Neuronal stem cell (in vitro differentiated cells): ENCODE results near the gene OR10A6.

Experiments
- DNase-seq: peaks from one replicate; pipeline ENCODE4 v3.0.0-alpha.2; 2013; ENCODE audit warnings: low spot score
- H2AFZ ChIP-seq: one replicate; pipeline ENCODE4 v1.6.1; 2013; ENCODE audit warnings: mild to moderate bottlenecking, low read length, inconsistent platforms
- H2AK5ac ChIP-seq: 2 replicates; pipeline ENCODE4 v1.6.1; 2013; ENCODE audit warnings: low read depth, mild to moderate bottlenecking, inconsistent platforms, low read length, moderate library complexity, mixed read lengths
- H2BK120ac ChIP-seq: 2 replicates; pipeline ENCODE4 v1.6.1; 2013; ENCODE audit warnings: low read depth, mild to moderate bottlenecking, inconsistent platforms, low read length, moderate library complexity, mixed read lengths
- H2BK12ac ChIP-seq: one replicate; pipeline ENCODE4 v1.6.1; 2013; ENCODE audit warnings: low read length, inconsistent platforms
- H2BK15ac ChIP-seq: 2 replicates; pipeline ENCODE4 v1.6.1; 2013; ENCODE audit warnings: mild to moderate bottlenecking, low read length, inconsistent platforms, mixed read lengths
- H2BK5ac ChIP-seq: one replicate; pipeline ENCODE4 v1.6.1; 2013; ENCODE audit warnings: inconsistent platforms, mild to moderate bottlenecking, low read length, moderate library complexity
- H3K14ac ChIP-seq: one replicate; pipeline ENCODE4 v1.6.1; 2013; ENCODE audit warnings: low read length, inconsistent platforms
- H3K18ac ChIP-seq: 2 replicates; pipeline ENCODE4 v1.6.1; 2013; ENCODE audit warnings: low read length, inconsistent platforms
- H3K23ac ChIP-seq: 2 replicates; pipeline ENCODE4 v1.6.1; 2013; ENCODE audit warnings: low read depth, mild to moderate bottlenecking, mixed read lengths, low read length, inconsistent platforms; ENCODE audit not compliant: poor library complexity
- H3K27ac ChIP-seq: replicated peaks from 3 replicates; pipeline ENCODE4 v1.5.1; 2013; ENCODE audit warnings: low read length, inconsistent platforms
- H3K27me3 ChIP-seq, 3 experiments: 2 replicates each; pipeline ENCODE4 v1.6.1; 2013; ENCODE audit warnings: low read length in 3 of 3, mild to moderate bottlenecking in 2 of 3, inconsistent platforms in 1 of 3, low read depth in 1 of 3, mixed read lengths in 1 of 3, moderate library complexity in 1 of 3; ENCODE audit not compliant: control insufficient read depth in 3 of 3, insufficient read depth in 3 of 3
- H3K36me3 ChIP-seq, 2 donors: replicated peaks in 1 of 2; 2 replicates each; pipeline ENCODE4 v1.6.1; 2013; ENCODE audit warnings: low read length in 2 of 2; ENCODE audit not compliant: control insufficient read depth in 2 of 2, insufficient read depth in 2 of 2
- H3K4ac ChIP-seq: 2 replicates; pipeline ENCODE4 v1.6.1; 2013; ENCODE audit warnings: inconsistent platforms, mild to moderate bottlenecking, low read length, moderate library complexity
- H3K4me1 ChIP-seq, 2 donors: 1 replicate in 1 of 2; 2 replicates in 1 of 2; pipeline ENCODE4 v1.6.1; 2013; ENCODE audit warnings: low read length in 2 of 2, low read depth in 1 of 2; ENCODE audit not compliant: control insufficient read depth in 2 of 2, insufficient read depth in 1 of 2
- H3K4me2 ChIP-seq: one replicate; pipeline ENCODE4 v1.6.1; 2013; ENCODE audit warnings: mild to moderate bottlenecking, low read length, inconsistent platforms; ENCODE audit not compliant: insufficient read depth, poor library complexity, severe bottlenecking
- H3K4me3 ChIP-seq, 2 donors: 2 replicates each; pipeline ENCODE4 v1.5.1; 2013; ENCODE audit warnings: low read length in 2 of 2, mild to moderate bottlenecking in 2 of 2, inconsistent platforms in 1 of 2, moderate library complexity in 1 of 2
- H3K79me1 ChIP-seq: one replicate; pipeline ENCODE4 v1.6.1; 2013; ENCODE audit warnings: low read depth, mild to moderate bottlenecking, inconsistent platforms, low read length, moderate library complexity
- H3K9ac ChIP-seq: one replicate; pipeline ENCODE4 v1.6.1; 2013; ENCODE audit warnings: mild to moderate bottlenecking, low read depth, low read length, inconsistent platforms; ENCODE audit not compliant: poor library complexity
- H3K9me3 ChIP-seq, 2 donors: replicated peaks in 1 of 2; 2 replicates each; pipeline versions ENCODE3 to v1.6.1; 2013; ENCODE audit warnings: low read length in 2 of 2, mild to moderate bottlenecking in 2 of 2, inconsistent platforms in 1 of 2, low read depth in 1 of 2, mixed read lengths in 1 of 2, moderate library complexity in 1 of 2; ENCODE audit not compliant: control insufficient read depth in 2 of 2, insufficient read depth in 1 of 2
- H4K8ac ChIP-seq: one replicate; pipeline ENCODE4 v1.6.1; 2013; ENCODE audit warnings: low read depth, mild to moderate bottlenecking, inconsistent platforms, low read length, moderate library complexity
- H4K91ac ChIP-seq: one replicate; pipeline ENCODE4 v1.6.1; 2013; ENCODE audit warnings: low read length, low read depth, mild to moderate bottlenecking, inconsistent platforms; ENCODE audit not compliant: poor library complexity
- WGBS, 2 donors: extraction: QIAGEN DNeasy Blood & Tissue Kit; methylation state at CpG; one replicate each; pipeline ENCODE4 v1.1.7; 2013; ENCODE audit warnings: missing lambda C conversion rate in 2 of 2, mixed read lengths in 1 of 2; ENCODE audit not compliant: insufficient read length in 2 of 2, insufficient replicate concordance in 1 of 2; ENCODE audit errors: extremely low coverage in 2 of 2; 5-methylcytosine and 5-hydroxymethylcytosine counted together

The OR10A6 gene

GRCh38 chr11:7904917-7905316, 26.2 kb downstream of the OR10A6 start:
- Histone ChIP-seq H2BK15ac (no peak overlapping the region), H2BK120ac (no peak overlapping the region), H3K14ac (no peak overlapping the region), H3K36me3 (no peaks in the 10 kb centered on the region), H3K4me2 (no peak overlapping the region), H3K23ac (no peak overlapping the region), H2BK5ac (no peak overlapping the region), H3K27me3 (no peaks in the 10 kb centered on the region), H3K27ac (no peak overlapping the region), H3K4me3 (no peak overlapping the region), H3K4ac (no peak overlapping the region), H2BK12ac (no peak overlapping the region), H4K8ac (no peak overlapping the region), H2AK5ac (no peak overlapping the region), H3K79me1 (no peaks in the 10 kb centered on the region), H3K9ac (no peak overlapping the region), H3K18ac (no peak overlapping the region), H2AFZ (peak overlapping the region; percentile 79), H3K4me1 (peaks cover 11 to 19% of the 10 kb centered on the region in 2 donors), H4K91ac (no peak overlapping the region), H3K9me3 (no peaks in the 10 kb centered on the region)
- DNase-seq = no peak
- WGBS, 2 donors = no CpG with 5 or more reads among the region's 3 CpGs

- no CpG with 5 or more reads among the region's 2 CpGs for WGBS, 2 donors
- H3K27ac ChIP-seq = no peak overlapping the region
These were observed 27.1 kb downstream of the OR10A6 start for GRCh38 chr11:7903940-7904339.

GRCh38 chr11:7901319-7901854, 29.7 kb downstream of the OR10A6 start:
- no peaks in the 10 kb centered on the region for H3K27me3 ChIP-seq
- no peak overlapping the region for H3K27ac ChIP-seq
- H3K14ac ChIP-seq = no peak overlapping the region
- DNase-seq = no peak
- H2BK5ac ChIP-seq = no peak overlapping the region
- peaks cover 0 to 9% of the 10 kb centered on the region in 2 donors for H3K9me3 ChIP-seq
- no peaks in the 10 kb centered on the region for H3K79me1 ChIP-seq
- no peak overlapping the region for H4K91ac ChIP-seq
- no peak overlapping the region for H3K4me2 ChIP-seq
- H2BK120ac ChIP-seq = no peak overlapping the region
- H2AK5ac ChIP-seq = no peak overlapping the region
- H3K4me3 ChIP-seq = no peak overlapping the region
- peaks cover 9 to 13% of the 10 kb centered on the region in 2 donors for H3K4me1 ChIP-seq
- no peak overlapping the region for H2BK12ac ChIP-seq
- peaks cover 0 to 4% of the 10 kb centered on the region in 2 donors for H3K36me3 ChIP-seq
- no peak overlapping the region for H3K18ac ChIP-seq
- no peak overlapping the region for H3K23ac ChIP-seq
- no peak overlapping the region for H3K9ac ChIP-seq
- H4K8ac ChIP-seq = no peak overlapping the region
- no CpG with 5 or more reads among the region's 3 CpGs for WGBS, 2 donors
- H2AFZ ChIP-seq = no peak overlapping the region
- H2BK15ac ChIP-seq = no peak overlapping the region
- H3K4ac ChIP-seq = no peak overlapping the region

More at GRCh38 chr11:7903940-7904339, 27.1 kb downstream of the OR10A6 start:
- Histone ChIP-seq H3K14ac (no peak overlapping the region), H3K4me1 (peaks cover 11 to 19% of the 10 kb centered on the region in 2 donors), H3K4me2 (no peak overlapping the region), H3K36me3 (peaks cover 0 to 4% of the 10 kb centered on the region in 2 donors), H3K27me3 (no peaks in the 10 kb centered on the region), H3K79me1 (no peaks in the 10 kb centered on the region), H2BK12ac (no peak overlapping the region), H2BK120ac (no peak overlapping the region), H3K9ac (no peak overlapping the region), H3K23ac (no peak overlapping the region), H4K91ac (no peak overlapping the region), H2AFZ (peak overlapping the region; percentile 79), H3K4me3 (no peak overlapping the region), H2BK5ac (no peak overlapping the region), H2AK5ac (no peak overlapping the region), H2BK15ac (no peak overlapping the region), H4K8ac (no peak overlapping the region), H3K18ac (no peak overlapping the region), H3K4ac (no peak overlapping the region), H3K9me3 (peaks cover 0 to 6% of the 10 kb centered on the region in 2 donors)
- DNase-seq = no peak

GRCh38 chr11:7900686-7901085, 30.4 kb downstream of the OR10A6 start:
- no peak overlapping the region for H2BK5ac ChIP-seq
- H2AFZ ChIP-seq = no peak overlapping the region
- H3K9ac ChIP-seq = no peak overlapping the region
- no peak overlapping the region for H3K4ac ChIP-seq
- no peak overlapping the region for H3K4me2 ChIP-seq
- no peak overlapping the region for H4K8ac ChIP-seq
- no peak overlapping the region for H3K14ac ChIP-seq
- H2AK5ac ChIP-seq = no peak overlapping the region
- H2BK120ac ChIP-seq = no peak overlapping the region
- H3K27ac ChIP-seq = no peak overlapping the region
- H3K27me3 ChIP-seq = no peaks in the 10 kb centered on the region
- WGBS, 2 donors = no CpG with 5 or more reads among the region's 4 CpGs
- peaks cover 0 to 9% of the 10 kb centered on the region in 2 donors for H3K9me3 ChIP-seq
- peaks cover 0 to 4% of the 10 kb centered on the region in 2 donors for H3K36me3 ChIP-seq
- peaks cover 4 to 7% of the 10 kb centered on the region in 2 donors for H3K4me1 ChIP-seq
- DNase-seq = no peak
- H3K79me1 ChIP-seq = no peaks in the 10 kb centered on the region
- no peak overlapping the region for H2BK12ac ChIP-seq
- no peak overlapping the region for H3K4me3 ChIP-seq
- no peak overlapping the region for H3K18ac ChIP-seq
- no peak overlapping the region for H3K23ac ChIP-seq
- no peak overlapping the region for H2BK15ac ChIP-seq
- no peak overlapping the region for H4K91ac ChIP-seq
